NCI-H1436 treated with DMSO at 0.1 percent for 48 hours (cell line): ENCODE measurements around the gene HIKESHI.

Experiments used
- DNase-seq: peaks from one replicate; lab custom pipeline; 2025; lab: John Stamatoyannopoulos, UW

HIKESHI gene

GRCh38 chr11:86380295-86381059, 78.4 kb downstream of the HIKESHI start:
- no peak for DNase-seq

DNA sequence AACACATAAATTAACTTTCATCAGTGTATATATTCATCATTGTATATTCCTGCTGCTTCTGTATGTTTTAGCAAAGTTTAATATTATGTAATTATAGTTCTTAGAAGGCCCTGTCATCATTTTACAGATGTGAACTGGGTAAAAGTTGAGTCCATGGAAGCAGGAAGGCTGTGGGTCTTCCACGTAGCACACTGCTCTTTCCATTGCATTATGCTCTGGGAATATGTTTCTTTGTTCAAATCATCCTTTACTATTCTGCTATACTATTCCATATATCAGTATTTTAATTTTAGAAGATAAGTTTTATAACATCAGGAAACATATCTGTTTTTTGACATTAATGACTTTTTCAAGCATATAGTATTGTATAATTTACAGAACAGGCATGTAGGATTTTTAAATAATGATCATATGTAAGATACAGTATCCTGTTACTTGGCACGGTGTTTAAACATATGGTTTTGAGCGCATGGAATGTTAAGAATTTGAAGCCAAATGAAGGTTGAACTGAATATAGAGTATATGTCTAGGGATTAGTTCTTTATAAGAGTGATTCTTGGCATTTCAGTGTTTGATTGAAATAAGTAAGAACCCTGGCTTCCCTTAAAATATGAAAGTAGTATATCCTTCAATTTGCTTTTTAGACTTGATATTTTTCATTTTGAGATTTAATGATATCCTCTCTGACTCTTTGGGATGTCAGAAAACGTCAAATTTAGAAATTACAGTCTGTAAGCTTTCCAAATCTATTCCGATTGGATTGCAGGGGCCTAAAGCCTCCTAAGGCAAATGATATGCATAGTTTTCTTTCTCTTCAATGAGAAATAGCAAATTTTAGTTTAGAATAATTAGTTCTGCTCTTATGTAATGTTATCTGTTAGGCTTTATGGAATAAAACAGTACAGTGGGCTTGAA, 81.3 kb downstream of the HIKESHI start:
- no peak for DNase-seq

GRCh38 chr11:86386283-86386682, 84.2 kb downstream of the HIKESHI start:
- no peak for DNase-seq

GRCh38 chr11:86386746-86387145, 84.7 kb downstream of the HIKESHI start:
- DNase-seq: no peak

GRCh38 chr11:86388198-86388597, 86.2 kb downstream of the HIKESHI start:
- DNase-seq: no peak

GRCh38 chr11:86390487-86390886, 88.4 kb downstream of the HIKESHI start:
- DNase-seq: no peak

- no peak for DNase-seq
Observed at GRCh38 chr11:86395061-86395551, 93.1 kb downstream of the HIKESHI start.
